Kidney epithelial cell (primary cell): ENCODE data around the gene IRS2. TPM values are rescaled to one million over a fixed set of nuclear protein-coding genes. Genes with fewer than 3 reads are reported as not detected.

ENCODE experiments used
- DNase-seq: peaks from one replicate; pipeline ENCODE4 v3.0.0-alpha.2; 2010; ENCODE audit warnings: low read depth
- H3K27me3 ChIP-seq: 2 replicates; pipeline ENCODE4 v1.6.0; 2011; ENCODE audit warnings: low read length; ENCODE audit not compliant: control insufficient read depth, insufficient read depth
- H3K36me3 ChIP-seq: 2 replicates; pipeline ENCODE4 v1.5.1; 2011; ENCODE audit warnings: low read length; ENCODE audit not compliant: control insufficient read depth, insufficient read depth
- H3K4me3 ChIP-seq: 2 replicates; pipeline ENCODE4 v1.5.1; 2011; ENCODE audit warnings: low read depth, mild to moderate bottlenecking, control low read depth, low read length
- total RNA-seq: library from RNA; depleted of rRNA; stranded (reverse); fragments of >200 nt; gene quantifications from 2 replicates; pipeline ENCODE4 v1.2.3, GENCODE V29; 2015
- TF ChIP-seq, protein P1 (sequence below): IDR thresholded peaks from 2 replicates; pipeline ENCODE4 v1.5.1; 2011; ENCODE audit warnings: mild to moderate bottlenecking, moderate library complexity, low read length, control low read depth, inconsistent platforms; ENCODE audit not compliant: insufficient read depth, poor library complexity, severe bottlenecking

IRS2 gene
- total RNA-seq, 1 donor from 2014 or later, result 27.1 TPM

DNA sequence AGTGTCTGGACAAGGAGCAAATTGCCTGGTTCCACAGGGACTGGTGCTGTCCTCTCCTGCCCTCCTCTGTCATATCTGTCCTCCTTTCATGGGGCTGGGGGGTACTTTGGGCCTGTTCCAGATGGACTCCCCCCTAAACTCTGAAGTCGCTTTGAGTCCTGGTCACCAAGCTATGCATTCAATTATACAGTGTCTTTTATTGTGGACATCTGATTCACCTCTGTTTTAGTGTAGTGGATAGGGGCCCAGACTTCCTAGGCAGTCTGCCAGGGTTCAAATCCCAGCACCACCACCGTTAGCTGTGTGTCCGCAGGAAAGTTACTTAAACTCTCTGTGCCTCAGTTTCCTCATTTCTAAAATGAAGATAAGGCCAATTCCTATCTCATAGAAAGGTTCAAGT lies 21.0 kb upstream of the IRS2 start:
- no peak for DNase-seq
- TF ChIP-seq, protein P1, sequence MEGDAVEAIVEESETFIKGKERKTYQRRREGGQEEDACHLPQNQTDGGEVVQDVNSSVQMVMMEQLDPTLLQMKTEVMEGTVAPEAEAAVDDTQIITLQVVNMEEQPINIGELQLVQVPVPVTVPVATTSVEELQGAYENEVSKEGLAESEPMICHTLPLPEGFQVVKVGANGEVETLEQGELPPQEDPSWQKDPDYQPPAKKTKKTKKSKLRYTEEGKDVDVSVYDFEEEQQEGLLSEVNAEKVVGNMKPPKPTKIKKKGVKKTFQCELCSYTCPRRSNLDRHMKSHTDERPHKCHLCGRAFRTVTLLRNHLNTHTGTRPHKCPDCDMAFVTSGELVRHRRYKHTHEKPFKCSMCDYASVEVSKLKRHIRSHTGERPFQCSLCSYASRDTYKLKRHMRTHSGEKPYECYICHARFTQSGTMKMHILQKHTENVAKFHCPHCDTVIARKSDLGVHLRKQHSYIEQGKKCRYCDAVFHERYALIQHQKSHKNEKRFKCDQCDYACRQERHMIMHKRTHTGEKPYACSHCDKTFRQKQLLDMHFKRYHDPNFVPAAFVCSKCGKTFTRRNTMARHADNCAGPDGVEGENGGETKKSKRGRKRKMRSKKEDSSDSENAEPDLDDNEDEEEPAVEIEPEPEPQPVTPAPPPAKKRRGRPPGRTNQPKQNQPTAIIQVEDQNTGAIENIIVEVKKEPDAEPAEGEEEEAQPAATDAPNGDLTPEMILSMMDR, result no peak
- Histone ChIP-seq H3K36me3 (no peaks in the 10 kb centered on the region), H3K4me3 (no peak overlapping the region), H3K27me3 (no peaks in the 10 kb centered on the region)

DNA sequence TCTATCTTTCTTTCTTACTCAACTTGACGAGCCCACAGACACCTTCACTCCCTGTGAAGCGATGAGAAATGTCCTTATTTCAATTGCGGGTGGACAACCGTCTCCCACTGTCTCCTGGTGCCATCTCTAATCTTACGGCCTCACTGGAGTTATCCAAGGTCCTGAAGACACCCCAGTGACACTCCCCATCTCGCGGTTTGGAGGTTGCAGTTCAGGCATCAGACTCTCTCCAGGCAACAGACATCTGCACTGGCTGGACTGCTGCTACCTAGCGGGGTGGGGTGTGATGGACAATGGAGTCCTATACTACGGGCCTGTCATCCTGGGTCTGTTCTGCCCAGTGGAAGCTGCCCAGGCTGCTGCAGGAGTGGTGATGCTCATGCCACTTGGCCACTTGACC lies 18.3 kb upstream of the IRS2 start:
- no peak for DNase-seq
- TF ChIP-seq, protein P1, result no peak
- H3K36me3 ChIP-seq, result no peaks in the 10 kb centered on the region
- no peak overlapping the region for H3K4me3 ChIP-seq
- no peaks in the 10 kb centered on the region for H3K27me3 ChIP-seq

DNA sequence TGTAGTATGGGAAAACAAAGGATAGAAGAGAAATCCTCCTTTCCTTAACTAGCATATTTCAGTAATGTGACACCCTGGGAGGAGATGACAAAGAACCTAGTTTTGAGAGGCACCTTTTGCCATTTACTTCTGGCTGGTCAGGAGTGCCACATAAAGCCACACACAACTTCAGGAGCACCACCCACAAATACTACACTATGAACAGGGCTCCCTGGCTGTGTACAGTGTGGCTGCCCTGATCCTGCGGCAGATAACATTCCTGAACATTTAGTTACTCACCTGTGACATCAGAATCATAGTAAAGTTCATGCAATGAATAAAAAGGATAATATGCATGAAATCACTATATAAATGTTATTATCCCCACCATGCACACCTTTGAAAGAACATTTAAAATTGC lies 17.4 kb upstream of the IRS2 start:
- H3K36me3 ChIP-seq, result no peaks in the 10 kb centered on the region
- TF ChIP-seq, protein P1, result no peak
- no peaks in the 10 kb centered on the region for H3K27me3 ChIP-seq
- DNase-seq, result no peak
- no peak overlapping the region for H3K4me3 ChIP-seq

DNA sequence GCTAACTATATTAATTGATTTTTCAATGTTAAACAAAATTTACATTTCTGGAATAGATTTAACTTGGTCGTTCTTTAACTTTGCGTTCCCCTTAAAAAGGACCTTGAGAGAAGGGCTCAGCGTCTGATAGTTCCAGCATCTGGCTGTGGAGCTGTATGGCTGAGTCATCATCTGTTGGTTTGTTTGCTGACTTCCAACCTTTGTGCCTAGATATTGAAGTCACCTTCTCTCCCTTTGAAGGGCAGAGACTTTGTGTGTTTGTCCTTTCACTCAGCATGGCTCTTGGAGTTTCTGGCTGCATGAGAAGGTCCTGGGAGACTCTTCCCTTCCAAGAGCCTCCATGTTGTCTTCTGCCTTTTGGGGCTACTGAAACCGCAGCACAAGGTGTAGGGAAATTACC lies 16.6 kb upstream of the IRS2 start:
- TF ChIP-seq, protein P1, result no peak
- DNase-seq, result no peak
- Histone ChIP-seq H3K27me3 (no peaks in the 10 kb centered on the region), H3K4me3 (no peak overlapping the region), H3K36me3 (no peaks in the 10 kb centered on the region)

DNA sequence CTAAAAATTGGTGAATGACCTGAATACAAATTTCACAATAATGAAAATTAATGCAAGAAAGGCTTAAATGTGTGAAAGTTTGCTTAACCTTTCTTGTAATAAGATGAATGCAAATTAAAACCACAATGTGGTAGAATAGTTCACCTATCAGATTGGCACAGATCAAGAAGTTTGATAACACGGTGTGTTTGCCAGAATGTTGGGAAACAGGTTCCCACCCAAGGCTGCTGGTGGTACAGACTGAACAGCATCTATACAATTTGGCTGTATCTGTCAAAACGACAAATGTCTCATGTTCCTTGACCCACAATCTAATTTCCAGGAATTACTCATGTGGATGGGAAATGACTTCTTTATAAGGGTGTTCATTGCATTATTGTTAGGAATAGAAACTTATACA lies 8.6 kb upstream of the IRS2 start:
- no peaks in the 10 kb centered on the region for H3K36me3 ChIP-seq
- no peaks in the 10 kb centered on the region for H3K27me3 ChIP-seq
- TF ChIP-seq, protein P1, result no peak
- DNase-seq, result no peak
- no peak overlapping the region for H3K4me3 ChIP-seq

DNA sequence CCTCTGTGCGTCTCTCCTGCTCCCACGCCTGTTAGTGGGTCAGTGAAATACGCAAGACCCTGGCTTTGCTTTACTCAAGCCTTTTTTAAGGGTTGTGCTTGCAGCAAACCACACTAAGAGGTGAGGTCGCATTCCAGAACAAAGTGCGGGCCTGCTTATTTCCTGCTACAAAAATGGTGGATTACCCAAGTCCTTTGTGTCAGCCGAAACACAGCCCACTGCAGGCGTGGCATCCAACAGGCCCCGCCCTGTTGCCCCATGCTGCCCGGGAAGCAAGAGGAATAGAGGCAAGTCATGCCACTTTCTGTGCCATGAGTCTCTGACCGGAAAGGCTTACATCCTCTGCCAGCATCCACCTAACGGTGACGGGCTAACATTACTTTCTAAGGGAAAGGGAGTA lies 7.7 kb upstream of the IRS2 start:
- DNase-seq, result no peak

More for the DNA sequence above, 7.7 kb upstream of the IRS2 start:
- TF ChIP-seq, protein P1, result no peak
- H3K27me3 ChIP-seq, result no peaks in the 10 kb centered on the region
- H3K4me3 ChIP-seq, result no peak overlapping the region
- no peaks in the 10 kb centered on the region for H3K36me3 ChIP-seq
